GM18507 (cell line): Measurements from ENCODE around the gene MAGEB10.
"Not testable (repeated sequence)": the region's sequence is repeated elsewhere in the genome, so short reads cannot be mapped to it uniquely, and the experiment has no call there.

Experiments
- DNase-seq: peaks from one replicate; pipeline ENCODE4 v3.0.0; 2011; ENCODE audit warnings: low read depth; ENCODE audit not compliant: insufficient read length; ENCODE audit errors: extremely low spot score
- FAIRE-seq: peaks from 2 replicates; lab custom pipeline; 2011; peaks lifted over from hg19 to GRCh38; lab: Jason Lieb, UNC

Gene MAGEB10, protein sequence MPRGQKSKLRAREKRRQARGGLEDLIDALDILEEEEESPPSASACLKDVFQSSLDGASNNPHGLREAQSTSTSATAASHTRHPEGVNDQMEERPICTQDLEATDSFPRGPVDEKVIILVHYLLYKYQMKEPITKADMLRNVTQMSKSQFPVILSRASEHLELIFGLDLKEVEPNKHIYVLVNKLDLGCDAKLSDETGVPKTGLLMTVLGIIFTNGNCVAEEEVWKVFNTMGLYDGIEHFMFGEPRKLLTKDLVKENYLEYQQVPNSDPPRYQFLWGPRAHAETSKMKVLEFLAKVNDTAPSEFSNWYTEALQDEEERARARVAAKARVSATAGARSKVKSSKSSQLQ

DNA sequence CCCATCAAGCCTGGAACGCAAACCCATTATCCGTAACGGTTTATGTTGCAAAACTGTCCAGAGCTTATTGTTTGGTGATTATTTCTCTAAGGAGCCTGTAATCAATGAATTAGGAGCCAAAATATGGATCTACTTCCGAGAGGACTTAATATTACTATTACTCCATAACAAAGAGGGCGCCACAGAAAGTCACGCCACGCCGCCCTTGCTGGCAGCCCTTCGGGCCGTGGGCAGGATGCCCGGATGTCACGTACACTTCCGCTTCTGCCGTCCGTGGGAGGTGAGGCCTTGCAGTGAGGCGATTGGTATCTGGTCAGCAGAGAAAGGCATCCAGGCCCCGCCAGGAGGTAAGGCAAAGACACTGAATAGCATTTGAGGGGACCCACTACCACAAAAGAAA is at the start of gene MAGEB10:
MAGEB10 (plus strand) TSS at position 301 of the 400 bp plus-strand sequence. CDS start 13,317 bp downstream, outside the sequence.
- FAIRE-seq, result no peak
- no peak for DNase-seq

DNA sequence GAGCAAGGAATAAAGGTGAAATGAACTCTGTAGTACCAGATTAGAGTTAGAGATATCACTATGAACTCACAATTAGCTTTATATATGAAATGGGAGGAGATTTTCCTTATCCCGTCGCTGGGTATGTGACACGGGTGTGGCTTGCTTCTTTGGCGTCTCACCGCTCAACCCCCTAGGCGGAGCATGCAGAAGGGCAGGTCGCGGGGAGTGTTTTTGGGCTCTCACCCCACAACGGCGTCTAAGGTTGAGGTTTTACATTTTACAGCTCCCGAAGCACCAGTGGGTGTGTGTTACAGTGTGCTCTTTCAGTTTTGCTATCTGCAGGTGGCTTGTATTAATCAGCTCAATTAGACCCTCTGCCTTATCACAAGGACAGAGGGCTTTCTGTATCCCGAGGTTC is 42.1 kb upstream of the MAGEB10 start:
- no peak for FAIRE-seq
- no peak for DNase-seq

DNA sequence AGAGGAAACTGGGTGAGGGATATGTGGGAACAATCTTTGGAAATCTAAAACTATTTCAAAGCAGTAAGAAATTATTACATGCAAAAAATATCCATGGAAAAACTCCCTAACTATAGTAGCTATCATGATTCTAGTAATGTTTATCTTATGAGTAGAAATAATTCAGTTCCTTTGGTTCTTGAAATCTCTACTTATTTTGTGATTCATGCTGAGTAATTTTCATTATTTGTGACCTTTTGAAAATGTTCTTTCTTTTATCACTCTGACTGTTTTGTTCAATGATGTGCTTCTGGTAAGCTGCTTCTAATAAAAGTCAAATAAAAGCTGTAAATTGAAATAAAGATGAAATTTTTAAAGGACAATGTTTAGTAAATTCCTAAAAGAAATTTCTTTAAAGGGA is 40.4 kb upstream of the MAGEB10 start:
- FAIRE-seq (no peak), DNase-seq (no peak)

DNA sequence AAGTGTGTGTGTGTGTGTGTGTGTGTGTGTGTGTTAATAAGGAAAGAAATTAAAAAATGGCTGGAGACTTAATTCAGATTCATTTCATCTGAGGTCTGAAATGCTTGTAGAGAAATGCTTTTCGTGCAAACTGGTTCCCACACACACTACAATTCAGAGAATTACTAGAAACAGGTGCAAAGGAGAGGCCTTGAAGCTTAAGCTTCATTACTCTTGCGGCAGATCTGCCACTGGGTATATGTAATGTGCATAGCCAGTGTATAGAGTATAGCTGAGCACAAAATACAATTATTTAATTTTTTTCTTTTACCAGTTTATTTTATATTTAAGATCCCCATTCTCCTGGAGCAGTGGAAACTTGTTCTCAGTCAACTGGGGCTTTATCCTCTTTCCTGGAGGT is 31.8 kb upstream of the MAGEB10 start:
- no peak for FAIRE-seq
- no peak for DNase-seq

DNA sequence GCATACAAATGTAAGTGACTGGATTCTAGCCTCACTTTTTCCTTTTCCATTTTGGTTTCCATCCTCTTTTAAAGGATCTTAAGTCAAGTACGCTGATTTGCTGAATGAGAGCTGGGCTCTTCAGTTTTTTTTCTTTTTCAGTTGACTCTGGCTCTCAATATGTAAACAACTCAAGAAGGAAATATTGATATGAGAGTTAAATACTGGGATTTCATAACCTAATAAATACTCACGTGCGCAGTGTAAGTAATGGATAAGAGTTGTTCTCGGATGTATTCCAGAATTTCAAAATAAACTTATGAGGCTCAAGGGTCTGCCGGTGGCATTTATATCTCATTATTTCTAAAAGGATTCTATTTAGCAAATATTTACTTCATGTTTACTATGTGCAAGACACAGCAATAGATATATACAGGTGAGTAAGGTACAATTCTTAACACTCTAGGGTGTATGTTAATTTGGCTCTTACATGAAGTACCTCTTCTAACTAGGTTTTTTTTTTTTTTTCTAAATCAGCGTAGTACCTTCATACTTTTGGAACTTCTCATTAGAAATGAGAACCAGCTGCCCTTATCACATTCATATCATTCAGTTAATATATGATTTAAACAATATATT is 11.0 kb upstream of the MAGEB10 start:
- no peak for DNase-seq
- no peak for FAIRE-seq

DNA sequence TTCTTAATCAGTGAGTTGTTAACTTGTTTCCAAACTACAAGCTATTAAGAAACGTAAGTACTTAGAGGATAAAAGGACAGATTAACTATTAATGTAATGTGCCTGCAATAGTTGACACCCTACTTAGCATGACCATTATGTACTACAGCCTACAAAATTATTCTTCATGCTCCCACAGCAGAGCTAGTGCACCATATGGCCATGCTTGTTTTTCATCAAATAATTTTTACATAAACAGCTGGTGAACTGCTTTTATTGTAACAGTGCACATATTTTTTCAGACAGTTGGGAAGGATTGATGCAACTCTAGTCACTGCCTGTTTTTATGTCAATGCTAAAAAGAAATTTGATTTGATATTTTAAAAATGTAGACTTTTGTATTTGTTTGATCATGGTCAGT is 10.2 kb upstream of the MAGEB10 start:
- DNase-seq, result no peak
- no peak for FAIRE-seq

DNA sequence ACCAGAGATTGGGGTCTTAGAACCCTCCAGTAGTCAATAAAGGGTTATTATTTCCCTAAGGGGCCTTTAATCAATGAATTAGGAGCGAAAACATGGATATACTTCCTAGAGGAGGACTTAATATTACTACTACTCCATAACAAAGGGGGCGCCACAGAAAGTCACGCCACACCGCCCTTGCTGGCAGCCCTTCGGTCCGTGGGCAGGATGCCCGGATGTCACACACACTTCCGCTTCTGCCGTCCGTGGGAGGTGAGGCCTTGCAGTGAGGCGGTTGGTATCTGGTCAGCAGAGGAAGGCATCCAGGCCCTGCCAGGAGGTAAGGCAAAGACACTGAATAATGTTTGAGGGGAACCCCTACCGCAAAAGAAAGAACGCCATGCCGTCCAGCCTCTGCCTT is 436 bp downstream of the MAGEB10 start:
- FAIRE-seq, result no peak

DNA sequence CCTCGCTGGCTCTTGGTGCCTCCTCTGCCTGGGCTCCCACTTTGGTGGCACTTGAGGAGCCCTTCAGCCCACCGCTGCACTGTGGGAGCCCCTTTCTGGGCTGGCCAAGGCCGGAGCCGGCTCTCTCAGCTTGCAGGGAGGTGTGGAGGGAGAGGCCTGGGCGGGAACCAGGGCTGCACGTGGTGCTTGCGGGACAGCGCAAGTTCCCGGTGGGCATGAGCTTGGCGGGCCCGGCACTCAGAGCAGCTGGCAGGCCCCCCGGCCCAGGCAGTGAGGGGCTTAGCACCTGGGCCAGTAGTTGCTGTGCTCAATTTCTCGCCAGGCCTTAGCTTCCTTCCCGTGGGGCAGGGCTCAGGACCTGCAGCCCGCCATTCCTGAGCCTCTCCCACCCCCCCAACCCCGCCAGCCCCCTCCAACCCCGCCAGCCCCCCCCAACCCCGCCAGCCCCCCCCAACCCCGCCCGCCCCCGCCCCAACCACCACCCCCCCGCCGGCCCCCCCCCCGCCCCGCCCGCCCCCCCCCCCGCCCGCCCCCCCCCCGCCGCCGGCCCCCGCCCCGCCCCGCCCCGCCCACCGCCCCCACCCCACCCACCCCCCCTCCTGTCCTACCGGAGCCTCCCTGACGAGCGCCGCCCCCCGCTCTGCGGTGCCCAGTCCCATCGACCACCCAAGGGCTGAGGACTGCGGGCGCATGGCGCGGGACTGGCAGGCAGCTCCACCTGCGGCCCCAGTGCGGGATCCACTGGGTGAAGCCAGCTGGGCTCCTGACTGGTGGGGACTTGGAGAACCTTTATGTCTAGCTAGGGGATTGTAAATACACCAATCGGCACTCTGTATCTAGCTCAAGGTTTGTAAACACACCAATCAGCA is 1.4 kb downstream of the MAGEB10 start:
- FAIRE-seq, DNase-seq: not testable (repeated sequence)

More for the DNA sequence above, 436 bp downstream of the MAGEB10 start:
- no peak for DNase-seq

DNA sequence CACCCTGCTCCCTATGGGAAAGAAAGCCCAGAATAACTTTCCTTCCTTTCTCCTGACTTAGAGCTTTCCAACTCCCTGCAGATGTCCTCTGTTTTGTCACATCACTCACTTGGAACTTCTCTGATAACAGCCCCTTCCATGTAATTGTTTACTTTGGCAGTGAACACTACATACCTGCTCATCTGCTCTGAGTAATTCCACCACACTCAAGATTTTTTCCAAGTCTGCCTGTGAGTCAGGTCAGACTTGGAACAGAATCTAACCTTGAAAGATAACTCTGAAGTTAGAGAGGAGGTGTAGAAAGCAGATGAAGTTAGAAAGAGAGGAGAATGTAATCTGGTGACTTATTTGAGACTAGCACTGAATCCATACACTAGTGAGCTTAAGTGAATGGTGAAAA is 7.4 kb downstream of the MAGEB10 start:
- no peak for DNase-seq
- no peak for FAIRE-seq

DNA sequence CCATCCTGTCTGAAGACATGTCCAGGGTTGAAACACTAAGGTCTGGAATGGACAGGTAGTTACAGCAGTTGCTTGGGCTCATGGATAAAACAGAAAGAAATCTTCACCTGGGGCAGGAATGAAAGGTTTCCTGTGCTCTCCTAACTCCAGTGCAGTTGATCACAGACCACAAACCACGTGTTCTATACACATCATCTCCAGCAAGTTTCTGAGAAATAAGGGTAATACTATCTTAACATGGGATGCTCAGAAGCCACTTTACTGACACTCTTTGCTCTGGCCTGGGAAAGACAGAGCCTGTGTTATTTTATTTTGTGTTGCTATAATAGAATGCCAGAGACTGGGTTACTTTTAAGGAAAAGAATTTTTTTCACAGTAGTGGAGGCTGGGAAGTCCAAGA is 16.0 kb downstream of the MAGEB10 start:
- FAIRE-seq (no peak), DNase-seq (no peak)

DNA sequence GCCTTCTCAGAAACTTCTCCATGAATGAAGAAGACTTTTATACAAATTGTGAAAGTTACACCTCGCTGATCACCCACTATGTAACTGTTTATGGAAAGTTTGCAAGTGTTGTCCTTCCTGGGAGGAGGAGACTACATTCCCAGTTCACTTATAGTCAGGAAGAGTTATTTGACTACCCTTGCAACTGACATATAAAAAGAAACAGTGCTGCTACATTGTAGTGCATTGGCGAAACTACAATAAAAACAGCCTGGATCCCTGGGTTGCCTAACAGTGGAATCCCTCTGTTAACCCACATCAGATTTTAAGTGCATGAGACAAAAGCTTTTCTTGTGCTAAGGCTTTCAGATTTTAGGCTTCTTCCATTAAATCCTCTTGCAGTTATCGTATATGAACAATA is 30.4 kb downstream of the MAGEB10 start:
- DNase-seq, result no peak
- no peak for FAIRE-seq

DNA sequence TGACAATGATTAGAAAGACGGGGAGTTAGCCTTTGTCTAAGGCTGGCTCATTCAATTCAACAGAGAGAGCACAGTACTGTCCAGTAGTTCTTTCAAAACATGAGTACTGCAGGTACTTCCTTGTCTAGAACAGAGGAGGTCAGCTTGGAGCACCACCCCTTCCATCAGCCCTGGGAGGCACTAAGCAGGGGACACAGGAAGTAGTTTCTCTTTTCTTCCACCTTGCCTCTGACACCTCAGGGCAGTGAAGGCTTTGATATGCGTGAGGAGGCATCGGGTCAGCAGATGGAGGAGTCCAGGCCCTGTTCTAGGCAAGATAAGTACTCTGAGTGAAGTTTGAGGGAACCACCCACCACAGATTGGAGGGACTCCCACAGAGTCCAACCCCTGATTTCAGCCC is 33.1 kb downstream of the MAGEB10 start:
- DNase-seq, result no peak
- FAIRE-seq, result no peak

DNA sequence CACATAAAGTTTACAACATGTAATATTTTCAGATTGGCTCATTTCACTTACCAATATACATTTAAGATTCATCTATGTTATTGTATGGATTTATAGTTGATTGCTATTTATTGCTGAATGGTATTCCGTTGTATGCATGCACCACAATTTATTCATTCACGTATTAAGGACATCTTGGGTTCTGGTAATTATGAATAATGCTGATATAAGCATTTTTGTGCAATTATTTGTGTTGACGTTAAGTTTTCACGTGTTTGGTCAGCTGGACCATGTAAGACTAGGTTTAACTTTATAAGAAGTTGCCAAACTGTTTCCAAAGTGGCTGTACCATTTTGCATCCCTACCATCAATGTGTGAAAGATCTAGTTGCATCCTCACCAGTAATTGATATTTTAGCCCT is 35.1 kb downstream of the MAGEB10 start:
- FAIRE-seq (no peak), DNase-seq (no peak)

DNA sequence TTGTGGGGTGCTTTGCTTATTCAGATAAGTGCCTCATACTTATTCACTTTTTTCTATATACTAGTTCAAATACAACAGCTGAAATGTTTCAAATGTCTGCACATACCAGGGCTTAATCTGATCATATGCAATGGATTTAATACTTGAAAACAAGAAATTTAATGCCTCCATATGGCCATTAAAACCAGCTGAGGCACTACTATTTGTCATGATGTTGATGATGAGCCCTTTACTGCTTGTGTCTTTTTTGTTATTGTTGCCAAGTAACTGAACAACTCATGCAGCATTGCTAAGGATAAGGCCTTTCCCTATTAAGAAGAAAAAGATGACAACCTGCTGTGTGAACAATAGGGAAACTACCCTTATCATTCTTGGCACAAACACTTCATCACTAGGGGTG is 52.5 kb downstream of the MAGEB10 start:
- no peak for FAIRE-seq

DNA sequence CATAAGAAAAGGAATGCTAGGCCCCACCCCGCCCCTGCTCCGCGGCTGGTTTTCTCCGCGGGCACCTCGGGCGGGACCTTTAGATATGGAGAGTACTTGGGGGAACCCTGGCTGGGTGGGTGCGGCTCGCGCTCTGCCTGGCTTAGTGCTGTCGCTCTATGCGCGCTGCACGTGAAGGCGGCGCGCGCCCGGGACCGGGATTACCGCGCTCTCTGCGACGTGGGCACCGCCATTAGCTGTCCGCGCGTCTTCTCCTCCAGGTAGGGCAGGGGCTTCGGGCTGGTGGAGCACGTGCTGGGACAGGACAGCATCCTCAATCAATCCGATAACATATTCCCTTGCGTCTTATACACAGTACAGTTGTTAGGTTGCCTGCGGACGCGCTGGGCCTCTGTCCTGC is 56.0 kb downstream of the MAGEB10 start:
- DNase-seq (no peak), FAIRE-seq (no peak)

More for the DNA sequence above, 52.5 kb downstream of the MAGEB10 start:
- DNase-seq, result no peak
